Ovary (tissue), 3 donors: ENCODE data around the gene NEDD4L.

ENCODE experiments used
- POLR2A ChIP-seq: fragments of 450-650 bp; IDR thresholded peaks from one replicate; pipeline ENCODE4 v1.6.1; 2017; ENCODE audit warnings: antibody characterized with exemption, mild to moderate bottlenecking, moderate library complexity
- TF ChIP-seq, protein P1 (sequence below), 3 donors: fragments of 450-650 bp in 2 of 3; fragments of 200-600 bp in 1 of 3; IDR thresholded peaks; one replicate each; pipeline versions ENCODE4 v1.5.1 to v1.8.0; 2016 to 2022; ENCODE audit warnings: antibody characterized with exemption in 3 of 3, mild to moderate bottlenecking in 1 of 3
- donor health status: DM: no; HTN: no; CAD: no.

DNA sequence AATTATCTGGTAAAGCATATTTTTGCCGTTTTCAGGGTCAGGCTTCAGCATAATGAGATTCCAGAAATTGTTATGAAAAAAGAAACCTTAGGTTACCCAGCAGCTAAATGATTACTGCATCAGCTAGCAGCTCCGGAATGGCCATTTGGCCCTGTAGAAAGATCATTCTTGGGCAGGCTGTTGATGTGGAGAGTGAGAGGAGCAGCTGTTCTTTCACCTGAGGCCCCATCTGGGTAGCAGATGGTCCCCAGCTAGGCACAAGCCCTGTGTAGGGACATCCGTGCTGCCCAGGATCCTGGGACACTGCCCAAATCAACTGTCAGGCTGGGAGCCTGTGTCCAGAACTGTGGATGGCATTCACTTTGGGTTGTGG, 61.8 kb downstream of the NEDD4L start:
- TF ChIP-seq POLR2A: no peak
- TF ChIP-seq, protein P1, sequence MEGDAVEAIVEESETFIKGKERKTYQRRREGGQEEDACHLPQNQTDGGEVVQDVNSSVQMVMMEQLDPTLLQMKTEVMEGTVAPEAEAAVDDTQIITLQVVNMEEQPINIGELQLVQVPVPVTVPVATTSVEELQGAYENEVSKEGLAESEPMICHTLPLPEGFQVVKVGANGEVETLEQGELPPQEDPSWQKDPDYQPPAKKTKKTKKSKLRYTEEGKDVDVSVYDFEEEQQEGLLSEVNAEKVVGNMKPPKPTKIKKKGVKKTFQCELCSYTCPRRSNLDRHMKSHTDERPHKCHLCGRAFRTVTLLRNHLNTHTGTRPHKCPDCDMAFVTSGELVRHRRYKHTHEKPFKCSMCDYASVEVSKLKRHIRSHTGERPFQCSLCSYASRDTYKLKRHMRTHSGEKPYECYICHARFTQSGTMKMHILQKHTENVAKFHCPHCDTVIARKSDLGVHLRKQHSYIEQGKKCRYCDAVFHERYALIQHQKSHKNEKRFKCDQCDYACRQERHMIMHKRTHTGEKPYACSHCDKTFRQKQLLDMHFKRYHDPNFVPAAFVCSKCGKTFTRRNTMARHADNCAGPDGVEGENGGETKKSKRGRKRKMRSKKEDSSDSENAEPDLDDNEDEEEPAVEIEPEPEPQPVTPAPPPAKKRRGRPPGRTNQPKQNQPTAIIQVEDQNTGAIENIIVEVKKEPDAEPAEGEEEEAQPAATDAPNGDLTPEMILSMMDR (IDR thresholded peaks at IDR 0.05): no peak
